SIG-M5 (cell line): ENCODE data around the gene LPXN.

Source experiments
- DNase-seq: peaks from one replicate; lab custom pipeline; 2025; lab: John Stamatoyannopoulos, UW

LPXN gene

DNA sequence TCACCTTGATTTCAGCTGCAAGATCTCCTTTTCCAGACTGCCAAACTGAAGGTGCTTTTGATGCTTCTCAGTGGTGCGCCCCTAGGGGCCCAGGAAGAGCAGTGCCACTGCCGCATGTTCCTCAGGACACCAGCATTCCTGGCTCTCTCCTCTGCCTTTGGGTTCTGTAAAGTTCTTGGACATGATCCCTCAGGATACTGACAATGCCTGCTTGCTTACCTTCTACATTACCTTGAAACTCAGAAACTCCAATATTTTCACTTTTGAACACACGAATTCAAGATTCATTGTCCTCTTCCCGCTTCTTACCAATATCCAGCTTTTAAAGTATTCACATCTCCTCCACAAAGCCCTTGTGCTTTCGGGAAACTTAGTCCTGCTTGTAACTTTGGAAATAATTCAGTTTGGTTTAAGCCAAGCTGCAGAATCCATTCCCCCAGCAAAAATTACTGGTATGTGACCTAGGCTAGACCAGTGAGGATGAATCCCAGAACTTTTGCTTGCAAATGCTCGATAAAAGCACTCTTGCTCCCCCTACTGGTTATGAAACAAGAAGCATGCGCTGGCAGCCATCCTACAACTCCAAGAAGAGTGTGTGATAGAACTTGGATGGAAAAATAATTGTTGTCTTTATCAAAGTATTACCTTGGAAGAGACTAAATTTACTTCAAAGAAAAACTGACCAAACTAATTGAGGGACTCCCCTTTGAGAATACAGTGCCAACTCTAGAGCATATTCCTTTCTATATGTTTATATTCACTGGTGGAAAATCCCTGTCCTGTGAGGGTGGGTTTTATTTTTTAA is 51.2 kb downstream of the LPXN start:
- DNase-seq: peak; percentile 14

DNA sequence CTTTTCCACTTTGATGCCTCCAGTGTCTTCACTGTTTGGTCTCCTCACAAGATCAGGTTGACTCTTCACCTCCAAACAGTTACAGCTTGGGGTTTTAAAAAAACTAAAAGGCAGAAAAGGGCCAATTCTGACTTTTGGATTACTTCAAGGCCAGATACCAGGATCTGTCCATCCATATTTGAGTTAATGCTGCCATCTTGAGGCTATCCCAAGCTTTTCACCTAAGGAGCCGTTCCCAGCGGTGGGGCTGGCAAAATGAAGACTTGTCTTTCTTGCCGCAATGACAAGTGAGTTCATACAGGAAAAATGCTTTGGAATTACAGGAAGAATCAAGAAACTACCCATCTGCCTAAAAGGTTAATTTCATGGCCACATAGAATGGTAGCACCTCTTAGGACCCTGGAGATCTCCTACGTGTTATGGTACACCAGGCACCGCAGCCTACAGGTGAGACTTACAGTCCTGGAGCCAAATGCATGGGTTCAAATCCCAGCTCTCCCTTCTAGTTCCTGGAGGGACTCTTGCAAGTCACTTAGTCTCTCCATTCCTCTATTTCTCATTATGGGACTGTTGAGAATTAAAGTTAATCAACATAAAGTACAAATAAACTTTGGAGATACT is 61.8 kb downstream of the LPXN start:
- DNase-seq: no peak

DNA sequence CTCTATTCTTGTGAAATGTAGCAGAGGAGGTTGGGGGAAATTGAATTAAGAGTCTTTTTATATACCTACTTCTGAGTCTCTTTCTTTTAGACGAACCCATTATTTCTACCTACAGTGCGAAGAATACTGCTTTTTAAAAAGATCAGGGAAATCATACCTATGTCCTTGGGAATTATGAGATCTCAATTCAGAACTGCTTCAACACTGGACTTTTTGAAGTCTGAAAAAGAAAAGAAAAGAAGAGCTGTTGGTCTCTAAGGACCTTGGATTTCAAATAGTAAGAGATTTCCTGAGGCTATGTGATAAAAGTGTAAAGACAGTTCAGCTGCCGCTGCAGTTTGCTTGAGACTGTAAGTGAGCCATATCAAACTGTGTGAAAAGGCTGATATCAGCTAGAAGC is 64.0 kb downstream of the LPXN start:
- no peak for DNase-seq

DNA sequence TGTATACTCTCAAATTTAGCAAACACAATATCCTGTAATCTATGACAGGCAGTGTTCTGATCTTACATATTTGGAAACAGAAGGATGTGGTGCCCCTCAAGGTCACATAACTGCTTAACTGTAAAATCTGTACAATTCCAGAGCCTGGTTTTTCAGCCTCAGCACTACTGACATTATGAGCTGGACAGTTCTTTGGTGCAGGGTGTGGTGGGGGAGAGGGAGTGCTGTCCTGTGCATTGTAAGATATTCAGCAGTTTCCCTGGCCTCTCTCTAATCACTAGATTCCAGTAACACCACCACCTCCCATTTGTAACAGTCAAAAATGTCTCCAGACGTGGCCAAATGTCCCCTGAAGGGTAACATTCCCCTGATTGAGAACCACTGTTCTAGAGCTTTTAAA is 65.9 kb downstream of the LPXN start:
- no peak for DNase-seq

DNA sequence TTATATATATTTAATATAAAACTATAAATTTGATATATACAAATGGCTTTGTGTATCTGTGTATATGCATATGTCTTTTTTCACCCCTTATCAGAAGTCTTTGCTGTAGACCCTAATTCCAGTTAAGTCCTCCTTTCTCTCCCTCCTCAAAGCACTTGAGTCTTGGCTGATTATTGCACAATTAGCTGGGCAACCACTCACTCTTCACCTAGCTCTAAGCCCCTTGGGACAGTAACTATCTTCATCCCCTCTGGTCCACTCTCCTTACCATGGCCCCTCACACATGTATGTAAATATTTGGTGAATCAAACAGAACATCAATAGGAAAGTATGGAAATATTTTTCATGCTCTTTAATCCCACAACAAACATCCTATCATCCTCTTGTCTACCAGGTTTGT is 66.8 kb downstream of the LPXN start:
- DNase-seq: no peak

DNA sequence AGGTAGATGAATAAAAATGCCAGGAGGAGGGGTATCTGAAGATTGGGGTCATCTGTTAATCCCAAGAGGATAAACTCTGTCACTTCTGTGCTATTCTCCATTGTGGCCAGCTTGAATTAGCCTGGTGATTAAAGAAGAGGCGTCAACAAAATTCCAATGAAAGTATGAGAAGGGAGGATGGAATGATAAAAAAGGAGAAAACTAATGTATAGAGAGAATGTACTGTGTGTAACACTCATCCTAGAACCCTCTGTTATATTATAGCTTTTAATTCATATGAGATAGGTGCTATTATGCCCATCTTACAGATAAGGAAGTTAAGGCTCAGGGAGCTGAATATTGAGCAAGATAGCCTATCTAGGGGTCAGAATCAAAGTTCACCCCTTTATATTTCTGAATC is 67.7 kb downstream of the LPXN start, which contains the start of gene OR5B21:
OR5B21 (minus strand) TSS at position 101 of the 400 bp plus-strand sequence; CDS start at position 101, 0 bp downstream.
- no peak for DNase-seq

DNA sequence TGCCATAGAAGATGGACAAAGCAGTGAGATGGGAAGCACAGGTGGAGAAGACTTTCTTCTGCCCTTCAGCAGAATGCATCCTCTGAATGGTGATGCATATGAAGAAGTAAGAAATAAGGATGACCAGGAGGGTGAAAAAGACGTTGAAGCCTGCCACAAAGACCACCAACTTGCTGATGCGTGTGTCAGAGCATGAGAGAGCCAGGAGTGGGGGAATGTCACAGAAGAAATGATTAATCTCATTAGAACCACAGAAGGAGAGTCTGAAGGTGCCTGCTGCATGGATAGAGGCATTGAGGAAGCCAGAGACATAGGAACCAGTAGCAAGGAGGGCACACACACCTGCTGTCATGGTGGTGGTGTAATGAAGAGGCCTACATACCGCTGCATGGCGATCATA is 68.3 kb downstream of the LPXN start:
- no peak for DNase-seq

DNA sequence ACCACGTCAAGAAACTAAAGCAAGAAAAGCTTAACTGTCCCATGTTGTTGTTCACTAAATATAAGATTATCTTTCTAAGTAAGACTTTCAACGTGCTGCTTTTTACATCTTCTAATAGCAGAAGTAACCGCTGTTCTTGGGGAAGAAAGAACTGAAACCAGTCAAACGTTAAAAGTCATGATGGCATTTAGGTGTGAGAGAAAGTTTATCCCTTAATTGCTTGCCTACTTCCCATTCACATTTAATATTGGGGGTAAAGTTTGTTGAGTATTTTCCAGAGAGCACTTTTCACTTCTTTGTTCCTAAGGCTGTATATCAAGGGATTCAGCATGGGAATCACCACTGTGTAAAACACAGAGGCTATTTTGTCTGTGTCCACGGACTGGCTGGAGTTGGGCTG is 68.7 kb downstream of the LPXN start:
- DNase-seq: no peak

DNA sequence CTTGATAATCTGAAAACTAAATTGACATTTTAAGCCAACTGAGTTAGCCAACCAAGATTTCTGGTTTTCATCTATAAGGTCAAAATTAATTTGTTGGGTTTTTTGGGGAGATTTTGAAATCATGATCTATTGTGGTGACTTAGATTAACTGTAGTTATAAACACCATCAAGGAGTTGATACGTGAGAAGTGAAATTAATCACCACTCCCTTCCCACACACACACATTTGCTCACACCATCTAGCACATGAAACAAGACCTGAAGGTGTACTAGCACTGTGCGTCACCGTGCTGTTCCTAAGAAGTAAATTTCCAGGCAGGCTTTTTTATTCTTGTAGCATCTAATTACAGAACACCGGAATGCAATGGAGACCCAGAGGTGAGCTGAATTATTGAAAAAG is 69.8 kb downstream of the LPXN start:
- no peak for DNase-seq

DNA sequence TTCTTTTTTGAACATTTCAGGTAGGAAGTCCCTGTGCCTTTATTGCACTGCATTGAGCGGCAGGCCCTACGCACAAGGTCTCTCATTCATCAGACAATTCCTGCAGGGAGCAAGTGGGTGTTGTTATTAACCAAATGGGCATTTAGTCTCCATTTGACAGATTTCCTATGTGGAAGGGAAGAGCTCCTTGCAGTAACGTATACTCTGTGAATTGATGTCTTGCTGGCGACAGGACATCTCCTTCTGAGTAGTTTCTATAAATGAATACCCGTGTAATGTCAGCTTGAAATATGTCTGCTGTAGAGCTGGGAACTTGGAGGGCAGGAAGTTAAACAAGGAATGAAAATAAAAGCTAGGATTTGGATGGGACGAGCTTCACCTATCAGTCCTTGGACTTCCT is 71.4 kb downstream of the LPXN start:
- no peak for DNase-seq

DNA sequence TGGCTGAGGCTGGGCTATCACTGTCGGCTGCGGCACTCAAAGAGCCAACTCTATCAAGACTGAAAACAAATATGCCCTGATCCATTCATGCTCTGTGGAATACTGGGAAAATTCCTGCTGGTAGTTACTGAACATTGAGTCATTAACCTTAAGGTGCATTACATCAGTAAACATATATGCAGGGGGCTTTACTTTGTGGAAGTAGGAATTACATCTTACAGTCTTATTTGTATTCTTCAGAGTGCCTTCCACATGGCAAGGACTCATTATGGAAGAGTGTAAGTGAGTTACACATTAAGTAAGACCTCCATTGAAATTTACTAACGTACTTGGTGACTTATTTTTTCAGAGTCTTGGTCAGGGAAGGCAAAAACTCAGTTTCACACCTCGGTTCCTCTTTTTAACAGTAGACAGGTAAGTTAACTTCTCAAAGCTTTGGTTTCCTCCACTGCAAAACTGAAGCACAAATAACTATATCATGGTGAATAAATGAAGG is 72.2 kb downstream of the LPXN start:
- no peak for DNase-seq

DNA sequence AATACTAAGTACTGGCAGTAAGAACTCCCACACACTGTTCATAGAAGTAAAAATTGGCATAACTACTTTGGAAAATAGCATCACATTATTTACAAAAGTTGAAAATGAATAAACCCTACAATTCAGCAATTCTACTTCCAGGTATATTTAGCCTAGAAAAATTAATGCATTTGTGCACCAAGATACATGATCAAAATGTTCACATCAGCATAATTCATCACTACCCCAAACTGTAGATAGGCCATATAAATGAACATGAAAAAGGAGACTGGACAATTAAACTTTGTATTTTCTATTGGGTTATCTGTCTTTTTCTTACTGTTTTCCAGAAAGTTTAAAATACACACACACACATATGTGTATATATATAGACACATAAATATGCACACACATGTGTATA is 73.7 kb downstream of the LPXN start:
- DNase-seq: no peak

DNA sequence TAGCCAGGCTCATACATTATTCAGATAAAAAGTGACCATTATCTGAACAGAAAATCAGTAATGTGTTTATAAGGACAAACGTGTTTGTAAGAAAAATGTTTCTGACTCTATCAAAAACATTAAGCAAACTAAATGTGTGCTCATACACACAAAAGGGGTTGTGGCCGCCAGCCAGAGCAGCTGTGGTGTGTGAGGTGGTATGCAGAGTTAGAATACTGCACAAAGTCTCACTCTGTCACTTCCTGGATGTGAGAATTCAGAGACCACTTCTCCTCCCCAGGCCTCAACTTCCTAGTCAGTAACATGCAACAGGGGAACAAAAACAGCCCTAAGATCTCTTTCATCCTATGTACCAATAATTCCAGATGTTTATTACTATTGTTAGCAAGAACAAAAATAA is 77.2 kb downstream of the LPXN start:
- DNase-seq: no peak

DNA sequence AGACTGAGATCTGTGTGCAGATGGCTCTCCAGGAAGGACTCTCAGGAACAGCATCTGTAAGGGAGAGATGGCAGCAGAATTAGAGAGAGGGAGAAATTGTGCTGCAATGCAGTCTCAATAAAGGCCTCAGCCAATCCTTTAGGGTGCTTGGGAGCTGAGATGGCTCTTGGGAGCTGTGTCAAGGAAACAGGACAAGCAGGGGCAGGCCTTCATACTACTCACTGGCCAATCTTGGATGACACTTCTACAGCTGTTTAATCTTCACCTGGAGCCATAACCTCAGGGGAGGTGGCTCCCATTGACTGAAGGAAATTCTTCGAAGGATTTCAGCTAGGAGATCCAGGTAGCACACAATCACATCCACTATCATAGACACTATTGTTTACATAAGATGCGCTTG is 77.7 kb downstream of the LPXN start:
- no peak for DNase-seq

DNA sequence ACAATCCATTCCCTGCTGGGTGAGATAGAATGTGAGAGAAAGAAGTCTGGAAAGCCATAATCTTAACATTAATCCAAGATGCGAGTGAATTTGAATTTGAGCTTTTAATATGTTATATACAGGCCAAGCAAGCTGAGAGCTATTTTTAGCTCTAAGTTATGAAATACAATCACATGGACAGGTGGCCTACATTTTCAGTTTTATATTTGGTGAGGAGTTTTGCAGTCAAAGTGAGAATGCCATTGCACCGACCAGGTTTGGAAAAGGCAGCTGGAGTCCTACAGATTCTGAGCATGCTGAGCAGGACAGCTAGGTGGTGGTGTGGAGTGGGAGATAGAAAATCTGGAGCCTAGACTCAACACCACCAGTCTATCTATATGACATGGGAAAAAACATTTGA is 79.8 kb downstream of the LPXN start:
- DNase-seq: no peak

DNA sequence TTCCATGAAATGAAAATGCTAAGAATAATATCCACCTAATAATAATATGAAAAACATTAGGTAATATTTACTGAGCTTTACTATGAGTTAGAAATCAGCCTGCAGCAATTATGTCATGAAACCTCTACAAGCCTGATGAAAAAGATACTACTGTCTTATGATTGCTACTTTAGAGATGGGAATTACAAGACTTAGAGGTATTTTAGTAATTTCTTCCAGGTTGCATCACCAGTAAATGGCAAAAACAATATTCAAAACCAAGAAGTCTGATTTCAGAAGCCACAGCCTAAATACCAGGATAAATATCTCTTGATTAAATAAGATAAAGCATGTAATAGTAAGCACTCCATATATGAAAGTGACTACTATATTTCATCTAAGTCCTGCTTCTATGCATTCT is 81.6 kb downstream of the LPXN start:
- DNase-seq: no peak

DNA sequence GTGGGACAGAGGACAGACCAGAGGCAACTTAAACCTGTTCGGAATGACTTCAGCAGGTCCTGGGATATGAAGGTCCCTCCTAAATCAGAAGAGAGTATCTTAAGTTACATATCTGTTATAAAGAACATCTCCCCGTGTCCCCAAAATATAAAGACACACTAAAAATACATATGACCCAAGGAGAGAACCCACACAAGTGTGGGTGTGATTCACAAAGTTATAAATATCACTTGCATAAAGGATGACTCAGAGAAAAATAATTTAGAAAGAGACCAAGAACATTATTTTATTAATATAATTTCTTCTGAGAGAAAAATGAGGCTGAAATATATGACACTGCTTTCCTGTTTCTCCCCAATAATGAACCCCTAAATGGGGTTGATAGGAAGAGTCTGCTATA is 82.0 kb downstream of the LPXN start:
- no peak for DNase-seq

DNA sequence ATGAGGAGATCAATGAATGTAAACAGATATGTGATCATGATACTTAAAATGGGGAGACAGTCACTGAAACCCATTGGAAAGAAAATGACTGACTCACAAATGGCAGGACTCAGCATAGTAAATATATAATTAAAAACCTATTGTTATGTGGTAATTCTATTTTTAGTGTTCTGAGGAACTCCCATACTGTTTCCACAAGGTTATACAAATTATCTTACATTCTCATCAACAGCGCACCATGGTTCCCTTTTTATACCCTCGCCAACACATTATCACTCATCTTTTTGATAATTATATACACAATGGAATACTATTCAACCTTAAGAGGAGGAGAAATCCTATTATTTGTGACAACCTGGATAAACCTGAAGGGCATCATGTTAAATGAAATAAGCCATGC is 84.8 kb downstream of the LPXN start:
- no peak for DNase-seq

DNA sequence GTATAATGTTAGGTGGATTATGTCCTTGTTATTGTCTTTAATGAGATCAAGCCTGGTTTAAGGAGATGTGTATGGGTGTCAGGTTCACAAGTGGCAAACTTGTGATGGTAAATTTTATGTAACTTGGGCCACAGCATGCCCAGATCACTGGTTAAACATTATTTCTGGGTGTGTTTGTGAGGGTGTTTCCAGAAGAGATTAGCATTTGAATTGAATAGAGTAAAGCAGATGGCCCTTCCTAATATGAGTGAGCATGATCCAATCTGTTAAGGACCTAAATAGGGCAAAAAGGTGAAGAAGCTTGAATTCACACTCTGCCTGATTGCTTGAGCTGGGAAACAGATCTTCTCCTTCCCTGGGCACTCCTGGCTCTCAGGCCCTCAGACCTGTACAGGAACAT is 88.5 kb downstream of the LPXN start:
- DNase-seq: no peak

DNA sequence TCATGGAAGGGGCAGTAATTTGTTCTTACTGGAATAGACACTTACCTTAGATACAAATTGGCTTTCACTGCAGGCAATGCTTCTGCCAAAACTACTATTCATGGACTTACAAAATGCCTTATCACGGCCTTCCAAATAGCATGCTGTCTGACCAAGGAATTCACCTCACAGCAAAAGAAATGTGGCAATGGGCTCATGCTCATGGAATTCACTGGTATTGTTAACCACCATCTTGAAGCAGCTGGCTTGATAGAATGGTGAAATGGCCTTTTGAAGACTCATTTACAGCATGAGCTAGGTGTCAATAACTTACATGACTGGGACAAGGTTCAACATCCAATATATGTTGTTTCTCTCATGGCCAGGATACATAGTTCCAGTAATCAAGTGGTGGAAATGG is 89.7 kb downstream of the LPXN start:
- no peak for DNase-seq
